ENCODE data around the gene TIPRL. TPM values are rescaled to one million over a fixed set of nuclear protein-coding genes. Genes with fewer than 3 reads are reported as not detected.

The TIPRL gene
- total and polyA plus RNA-seq, 5 experiments from 2014 or later = 23.4 to 34.9 (median 29.3) TPM

- ATAC-seq = no peak
- no peak for DNase-seq
- POLR2A ChIA-PET = no interaction called here
- peaks cover 30 to 50% (median 48%) of the 10 kb centered on the region in 4 donors for H3K4me1 Mint-ChIP-seq
- no peak overlapping the region for H3K4me3 Mint-ChIP-seq
- H3K36me3 Mint-ChIP-seq = peaks cover 23 to 95% (median 61%) of the 10 kb centered on the region in 3 donors
- H3K27me3 Mint-ChIP-seq = no peaks in the 10 kb centered on the region
- H3K27ac Mint-ChIP-seq = peak overlapping the region in 4 of 10 donors; percentile 4 to 64 (median 37)
- H3K9me3 Mint-ChIP-seq = no peaks in the 10 kb centered on the region
Observed at GRCh38 chr1:168243198-168243597, 64.4 kb downstream of the TIPRL start.

DNA sequence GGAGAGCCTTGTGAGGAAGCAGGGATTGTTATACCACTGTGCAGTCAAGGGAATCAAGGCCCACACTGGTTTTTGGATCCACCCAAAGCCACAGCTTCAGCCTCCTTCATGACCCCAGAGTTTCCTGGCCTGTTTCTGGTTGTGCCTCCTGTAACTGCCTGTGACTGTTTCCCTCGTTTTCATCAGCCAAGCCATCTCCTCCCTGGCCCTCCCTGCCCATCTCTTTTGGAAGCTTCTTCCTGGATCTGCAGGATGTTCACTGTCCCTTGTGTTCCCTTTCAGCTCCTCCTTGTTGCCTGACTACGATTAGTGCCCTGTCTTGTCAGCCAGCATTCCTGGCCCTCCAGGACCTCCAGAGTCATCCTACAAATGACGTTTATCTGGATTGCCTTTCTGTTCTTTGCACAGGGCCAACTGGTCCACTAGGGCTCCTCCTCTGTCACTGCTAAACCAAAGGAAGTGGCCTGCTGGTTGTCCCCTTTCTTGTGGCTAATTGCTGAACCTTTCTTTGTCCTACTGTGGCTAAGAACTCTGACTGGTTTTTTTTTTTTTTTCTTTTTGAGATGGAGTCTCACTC, 65.0 kb downstream of the TIPRL start:
- DNase-seq = no peak
- Mint-ChIP-seq H3K9me3 (no peaks in the 10 kb centered on the region), H3K27me3 (no peaks in the 10 kb centered on the region), H3K4me3 (peak overlapping the region in 1 of 10 donors; percentile 36), H3K27ac (peak overlapping the region in 7 of 10 donors; percentile 9 to 71 (median 50)), H3K4me1 (peaks cover 33 to 55% (median 53%) of the 10 kb centered on the region in 4 donors), H3K36me3 (peaks cover 23 to 97% (median 63%) of the 10 kb centered on the region in 3 donors)
- POLR2A ChIA-PET = no interaction called here
- ATAC-seq = no peak

- peaks cover 23 to 97% (median 61%) of the 10 kb centered on the region in 3 donors for H3K36me3 Mint-ChIP-seq
- ATAC-seq (no peak), DNase-seq (no peak)
- H3K27ac Mint-ChIP-seq = peak overlapping the region in 3 of 10 donors; percentile 2 to 61 (median 22)
- POLR2A ChIA-PET = no interaction called here
- H3K27me3 Mint-ChIP-seq = no peaks in the 10 kb centered on the region
- H3K4me3 Mint-ChIP-seq = no peak overlapping the region
- peaks cover 36 to 60% (median 58%) of the 10 kb centered on the region in 4 donors for H3K4me1 Mint-ChIP-seq
- no peaks in the 10 kb centered on the region for H3K9me3 Mint-ChIP-seq
Observed at GRCh38 chr1:168245042-168245441, 66.3 kb downstream of the TIPRL start.

DNA sequence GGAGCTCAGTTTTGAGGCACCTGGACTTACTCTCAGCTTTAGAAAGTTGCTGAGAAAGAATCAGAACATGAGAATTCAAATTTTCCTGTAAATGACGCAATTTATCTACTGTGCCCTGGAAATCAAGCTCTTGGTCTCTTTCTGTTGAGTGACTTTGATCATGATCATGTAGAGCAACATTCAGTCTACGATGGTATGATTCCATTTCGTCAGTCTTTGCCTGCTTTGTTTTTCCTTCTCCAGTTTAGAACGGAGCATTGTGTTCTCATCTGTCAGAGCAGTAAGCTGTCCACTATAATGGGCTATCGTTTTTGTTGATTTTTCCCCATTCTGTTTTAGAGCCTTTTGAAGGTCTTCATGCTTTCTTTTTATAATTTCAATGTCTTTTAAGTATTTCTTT, 67.7 kb downstream of the TIPRL start:
- ATAC-seq (no peak), DNase-seq (no peak)
- Mint-ChIP-seq H3K27me3 (no peaks in the 10 kb centered on the region), H3K36me3 (peaks cover 23 to 96% (median 59%) of the 10 kb centered on the region in 3 donors), H3K27ac (peak overlapping the region in 1 of 10 donors; percentile 2), H3K9me3 (no peaks in the 10 kb centered on the region), H3K4me3 (no peak overlapping the region), H3K4me1 (peaks cover 37 to 69% (median 59%) of the 10 kb centered on the region in 4 donors)
- POLR2A ChIA-PET = no interaction called here

Other genes starting within 250 kb of the TIPRL start
- 10 to 100 TPM; 26.2 to 30.1 TPM for gene DCAF6, start 242.3 kb upstream of the TIPRL start, total RNA-seq
- 10 to 100 TPM in 1 of 3 donors, 1 to 10 TPM in 2; 5.7 to 10.0 (median 7.2) TPM for gene DCAF6, start 242.3 kb upstream of the TIPRL start, polyA plus RNA-seq
- gene MPC2, start 241.9 kb upstream of the TIPRL start, total RNA-seq = 10 to 100 TPM; 31.2 to 32.2 TPM
- gene MPC2, start 241.9 kb upstream of the TIPRL start, polyA plus RNA-seq = 10 to 100 TPM; 77.5 to 92.3 (median 83.2) TPM
- gene GPR161, start 42.0 kb upstream of the TIPRL start, total RNA-seq = under 1 TPM in 1 of 2 experiments, not detected in 1; 0.26 TPM
- gene GPR161, start 42.0 kb upstream of the TIPRL start, polyA plus RNA-seq = not detected
- 10 to 100 TPM; 50.0 to 52.0 TPM for gene SFT2D2, start 47.0 kb downstream of the TIPRL start, total RNA-seq
- gene SFT2D2, start 47.0 kb downstream of the TIPRL start, polyA plus RNA-seq = 10 to 100 TPM; 33.4 to 48.8 (median 36.7) TPM
- gene TBX19, start 101.9 kb downstream of the TIPRL start, total RNA-seq = 1 to 10 TPM; 3.1 to 3.6 TPM
- 1 to 10 TPM; 1.2 to 3.1 (median 2.2) TPM for gene TBX19, start 101.9 kb downstream of the TIPRL start, polyA plus RNA-seq